DLD1 (cell line): ENCODE measurements around the gene TRIM8.
"Not testable (repeated sequence)": the region's sequence is repeated elsewhere in the genome, so short reads cannot be mapped to it uniquely, and the experiment has no call there.

Experiments used
- in situ Hi-C: cut with HindIII; loops from 2 replicates; pipeline ENCODE4 v1.10.0; 2017; ENCODE audit warnings: low sequenced_read_pairs

TRIM8 gene

GRCh38 chr10:102667411-102667810 lies 23.1 kb downstream of the TRIM8 start:
- in situ Hi-C loops: not testable (repeated sequence)

- in situ Hi-C loops: no loop called here
Measured at GRCh38 chr10:102668326-102669107, 24.2 kb downstream of the TRIM8 start.

GRCh38 chr10:102669206-102670064 lies 25.2 kb downstream of the TRIM8 start:
- in situ Hi-C loops: no loop called here

GRCh38 chr10:102670065-102670670 lies 25.9 kb downstream of the TRIM8 start:
- in situ Hi-C loops: no loop called here

- in situ Hi-C loops: no loop called here
Measured at GRCh38 chr10:102670871-102671434, 26.7 kb downstream of the TRIM8 start.

- in situ Hi-C loops: no loop called here
Measured at GRCh38 chr10:102673236-102673818, 29.0 kb downstream of the TRIM8 start.

- in situ Hi-C loops: no loop called here
Measured at GRCh38 chr10:102673819-102674511, 29.7 kb downstream of the TRIM8 start.

GRCh38 chr10:102674566-102674965 lies 30.3 kb downstream of the TRIM8 start:
- in situ Hi-C loops: no loop called here

GRCh38 chr10:102675011-102675665 lies 30.9 kb downstream of the TRIM8 start:
- in situ Hi-C loops: no loop called here

- in situ Hi-C loops: no loop called here
Measured at GRCh38 chr10:102675666-102676533, 31.6 kb downstream of the TRIM8 start.

GRCh38 chr10:102676534-102677315 lies 32.4 kb downstream of the TRIM8 start:
- in situ Hi-C loops: no loop called here

- in situ Hi-C loops: no loop called here
Measured at GRCh38 chr10:102677331-102678067, 33.2 kb downstream of the TRIM8 start.

GRCh38 chr10:102678068-102678400 lies 33.8 kb downstream of the TRIM8 start:
- in situ Hi-C loops: no loop called here

GRCh38 chr10:102678842-102679289 lies 34.6 kb downstream of the TRIM8 start:
- in situ Hi-C loops: no loop called here

- in situ Hi-C loops: no loop called here
Measured at GRCh38 chr10:102679596-102679995, 35.3 kb downstream of the TRIM8 start.

- in situ Hi-C loops: no loop called here
Measured at GRCh38 chr10:102681696-102682095, 37.4 kb downstream of the TRIM8 start.

GRCh38 chr10:102682416-102682815 lies 38.1 kb downstream of the TRIM8 start:
- in situ Hi-C loops: no loop called here
